ENCODE measurements around the gene OSBPL3.

Gene OSBPL3

DNA sequence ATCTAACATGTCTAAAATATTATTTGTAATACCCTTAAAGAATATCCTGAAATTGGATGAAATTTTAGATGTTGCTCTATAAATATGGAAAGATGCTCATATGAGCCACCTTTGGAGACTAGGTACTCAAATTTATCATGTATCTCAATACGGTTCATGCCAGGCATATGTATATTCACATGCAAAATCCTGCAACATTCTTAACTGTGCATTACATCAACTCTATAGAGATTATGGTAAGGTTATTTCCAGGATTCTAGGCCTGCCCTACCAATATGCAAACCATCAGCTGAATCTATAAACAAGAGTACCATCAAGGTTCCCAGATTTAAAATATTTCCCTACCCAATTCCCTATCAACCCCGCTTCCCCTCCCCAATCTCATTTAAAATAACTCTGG lies 27.5 kb downstream of the OSBPL3 start:
- no peak for DNase-seq (ENCODE audit: low read depth in 2 of 2)

DNA sequence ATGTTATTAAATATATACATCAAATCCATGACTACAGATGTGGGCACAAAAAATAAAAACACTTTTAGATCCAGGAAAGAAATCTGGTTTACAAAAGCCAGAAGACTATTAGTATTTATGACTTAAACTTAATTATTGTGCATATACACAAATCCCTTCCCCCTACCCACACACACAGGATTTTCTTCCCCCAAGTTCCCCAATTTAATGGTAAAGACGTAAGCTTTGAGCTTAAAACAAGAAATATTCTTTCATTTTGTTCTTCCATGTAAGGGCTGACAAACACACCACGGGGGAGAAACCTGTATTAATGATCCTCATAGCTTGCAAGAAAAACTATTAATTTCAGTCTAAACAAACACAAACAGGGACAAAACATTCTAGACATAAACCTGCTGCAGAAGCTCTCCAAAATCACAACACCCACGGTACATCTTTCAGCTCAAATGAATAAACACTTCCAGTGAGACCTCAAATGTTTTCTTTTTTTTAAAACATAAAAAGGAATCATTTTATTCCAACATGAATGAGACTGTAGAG lies 28.5 kb downstream of the OSBPL3 start:
- no peak for DNase-seq (ENCODE audit: low read depth in 2 of 2)

DNA sequence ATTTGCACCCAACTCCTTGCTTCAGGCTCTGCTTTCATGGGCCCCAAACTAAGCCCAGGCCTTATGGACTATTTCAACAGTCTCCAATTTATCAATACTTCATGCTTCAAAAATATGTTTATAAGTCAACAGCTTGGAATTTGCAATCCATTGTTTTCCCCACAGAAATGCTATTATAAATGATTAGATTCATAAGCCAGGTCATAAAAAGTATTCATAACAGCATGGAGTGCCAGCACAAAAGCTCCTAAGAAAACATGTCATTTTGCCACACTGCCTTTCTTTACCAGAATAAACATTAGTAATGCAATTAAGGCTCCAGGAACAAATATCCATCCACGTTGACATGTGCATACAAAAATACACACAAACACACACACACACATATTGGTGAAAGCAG lies 30.1 kb downstream of the OSBPL3 start:
- no peak for DNase-seq (ENCODE audit: low read depth in 2 of 2)

DNA sequence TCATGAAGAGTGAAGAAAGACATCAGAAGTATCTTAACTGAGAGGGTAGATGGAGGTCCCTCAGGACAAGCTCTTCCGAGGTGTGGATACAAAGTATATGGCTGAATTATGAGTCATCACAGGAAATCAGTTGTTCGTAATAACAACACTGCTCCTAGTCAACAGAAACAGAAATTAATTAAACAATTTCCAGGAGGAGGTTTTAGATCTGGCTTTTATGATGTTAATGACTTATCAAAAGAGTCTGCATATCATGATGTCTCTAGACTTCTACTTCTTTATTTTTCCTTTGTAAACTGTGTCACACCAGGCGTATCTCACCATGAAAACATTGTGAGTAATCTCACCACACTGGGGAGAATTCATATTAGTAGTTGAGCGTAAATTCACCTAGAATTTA lies 31.2 kb downstream of the OSBPL3 start:
- no peak for DNase-seq (ENCODE audit: low read depth in 2 of 2)

DNA sequence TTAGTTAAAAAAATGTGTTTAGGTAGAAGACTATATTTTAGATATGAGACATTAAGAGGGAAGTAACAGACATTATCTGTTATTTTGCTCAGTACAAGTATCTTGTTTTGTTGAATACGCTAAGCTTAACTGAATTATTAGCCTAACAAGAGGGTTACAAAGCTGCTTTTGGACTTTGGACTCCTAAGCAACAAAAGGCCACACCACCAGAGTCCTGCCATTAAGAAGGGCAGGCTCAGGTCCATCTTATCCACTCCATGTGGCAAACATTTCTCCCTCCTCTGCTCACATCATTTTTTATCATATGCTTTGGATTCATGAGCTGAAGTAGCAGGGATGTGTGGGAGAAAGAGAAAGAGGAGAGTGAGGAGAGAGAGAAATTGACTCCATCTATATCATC lies 33.5 kb downstream of the OSBPL3 start:
- no peak for DNase-seq (ENCODE audit: low read depth in 2 of 2)

DNA sequence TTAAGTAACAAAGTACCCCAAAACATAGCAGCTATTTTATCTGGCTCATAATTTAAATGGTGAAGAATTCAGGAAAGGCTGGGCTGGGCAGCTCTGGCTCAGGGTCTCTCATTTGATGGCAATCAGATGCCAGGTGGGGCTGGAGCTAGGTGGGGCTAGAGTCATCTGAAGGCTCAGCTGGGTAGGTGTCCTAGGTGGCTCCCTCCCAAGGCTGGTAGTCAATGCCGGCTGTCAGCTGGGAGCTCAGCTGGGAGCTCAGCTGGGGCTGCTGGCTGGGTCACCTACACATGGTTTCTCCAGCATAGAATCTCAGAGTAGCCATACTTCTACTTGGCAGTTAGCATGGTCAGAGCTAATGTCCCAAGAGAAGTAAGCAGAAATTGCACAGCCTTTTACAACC lies 34.1 kb downstream of the OSBPL3 start:
- no peak for DNase-seq (ENCODE audit: low read depth in 2 of 2)

DNA sequence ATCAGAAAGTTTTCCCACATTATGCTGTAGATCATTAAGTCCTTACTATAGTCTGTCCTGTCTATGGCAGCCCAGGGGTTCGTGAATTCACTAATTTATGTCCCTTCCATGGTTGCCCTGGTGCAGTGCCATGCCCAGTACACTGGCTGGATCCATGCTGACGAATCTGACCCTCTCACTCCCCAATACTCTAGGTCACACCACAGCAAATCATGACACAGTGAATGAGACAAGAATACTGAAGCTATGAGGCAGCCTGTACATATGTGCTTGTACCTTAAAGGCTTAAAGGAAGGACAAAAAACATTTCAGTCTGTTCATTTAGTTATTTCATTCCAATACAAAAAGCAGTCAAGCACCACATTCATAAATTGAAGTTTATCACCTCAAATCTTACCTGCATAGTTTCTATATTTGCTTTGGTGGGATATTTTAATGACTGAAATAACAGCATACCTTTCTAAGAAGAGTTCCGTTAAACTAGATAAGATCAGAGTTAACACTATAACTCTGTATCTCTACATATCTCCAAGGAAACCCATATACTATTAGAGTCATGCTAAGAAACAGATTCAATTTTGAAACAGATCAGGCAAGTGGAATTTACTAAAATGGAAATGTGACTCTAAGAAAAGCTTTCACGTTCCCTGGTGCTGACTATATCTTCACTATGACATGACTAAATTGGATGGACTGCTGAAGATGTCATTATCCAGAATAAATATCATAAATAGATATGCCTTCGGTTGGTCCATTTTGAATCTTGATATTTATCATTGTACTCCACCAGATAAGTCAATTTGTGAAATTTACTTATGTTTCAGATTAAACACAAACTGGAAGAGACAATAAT lies 36.7 kb downstream of the OSBPL3 start:
- DNase-seq (ENCODE audit: low read depth in 2 of 2): no peak

DNA sequence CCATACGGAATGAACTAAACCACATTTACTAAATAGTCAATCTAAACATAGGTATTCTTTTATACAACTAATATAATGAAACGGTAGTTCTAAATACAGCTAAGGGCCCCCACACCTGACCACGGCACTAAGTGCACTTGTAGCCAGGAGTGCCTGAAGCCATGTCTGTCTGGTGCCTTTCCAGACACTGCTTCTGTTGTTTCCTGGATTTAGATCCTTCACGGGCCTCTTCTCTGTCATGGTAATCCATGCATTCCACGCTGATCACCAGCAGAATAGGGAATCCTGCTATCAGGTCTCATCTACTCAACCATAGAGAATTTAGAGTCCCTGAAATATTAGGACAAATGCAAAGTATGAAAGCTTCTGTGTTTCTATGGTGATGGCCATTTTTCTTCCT lies 37.8 kb downstream of the OSBPL3 start:
- DNase-seq (ENCODE audit: low read depth in 2 of 2): no peak

DNA sequence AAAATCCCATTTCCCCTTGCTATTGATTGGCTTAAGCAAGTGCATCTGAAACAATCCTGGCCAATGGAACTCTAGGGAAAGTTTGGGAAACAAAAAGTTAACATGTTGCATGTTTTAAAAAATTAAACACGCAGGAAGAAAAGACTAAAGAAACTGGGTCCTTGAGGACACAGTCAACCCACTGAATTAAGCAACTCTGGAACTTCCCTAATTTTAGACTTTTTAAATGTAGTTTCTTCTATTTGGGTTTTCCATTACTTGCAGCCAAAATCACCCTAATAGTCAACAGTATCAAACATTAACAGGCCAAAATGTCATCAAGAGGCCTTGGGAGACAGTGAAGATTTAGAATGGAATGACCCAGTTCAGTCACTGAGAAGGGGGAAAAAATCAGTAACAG lies 40.6 kb downstream of the OSBPL3 start:
- no peak for DNase-seq (ENCODE audit: low read depth in 2 of 2)

DNA sequence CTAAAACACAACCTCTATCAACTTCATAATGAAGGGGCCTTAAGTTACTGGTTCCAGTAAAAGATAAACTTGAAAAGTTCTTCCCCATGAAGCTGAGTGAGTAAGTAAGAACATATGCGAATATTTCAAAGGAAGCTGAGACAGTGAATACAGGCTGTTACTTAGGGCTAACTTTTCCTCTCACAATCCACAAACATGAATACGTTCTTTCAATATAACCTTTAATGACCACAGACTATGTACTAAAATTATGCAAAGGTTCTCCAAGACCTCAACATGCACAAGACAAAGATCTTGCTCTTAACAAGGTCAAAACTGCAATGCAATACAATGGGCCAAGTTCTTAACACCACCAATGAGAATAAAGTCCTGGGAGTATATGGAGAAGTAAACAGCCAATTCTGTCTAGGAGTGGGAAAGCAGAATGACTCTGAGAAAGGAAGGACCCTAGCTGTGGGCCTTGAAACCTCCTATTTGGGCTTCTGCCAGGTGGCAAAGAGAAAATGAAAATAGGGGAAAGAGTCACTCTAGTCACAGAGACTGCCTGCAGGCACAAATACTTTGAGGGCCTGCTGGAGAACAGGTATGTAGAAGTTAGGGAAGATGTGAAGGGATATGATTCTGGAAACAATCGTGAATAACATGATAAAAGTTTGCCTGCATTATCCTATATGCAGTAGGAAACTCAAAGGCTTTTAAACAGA lies 43.7 kb downstream of the OSBPL3 start:
- no peak for DNase-seq (ENCODE audit: low read depth in 2 of 2)

DNA sequence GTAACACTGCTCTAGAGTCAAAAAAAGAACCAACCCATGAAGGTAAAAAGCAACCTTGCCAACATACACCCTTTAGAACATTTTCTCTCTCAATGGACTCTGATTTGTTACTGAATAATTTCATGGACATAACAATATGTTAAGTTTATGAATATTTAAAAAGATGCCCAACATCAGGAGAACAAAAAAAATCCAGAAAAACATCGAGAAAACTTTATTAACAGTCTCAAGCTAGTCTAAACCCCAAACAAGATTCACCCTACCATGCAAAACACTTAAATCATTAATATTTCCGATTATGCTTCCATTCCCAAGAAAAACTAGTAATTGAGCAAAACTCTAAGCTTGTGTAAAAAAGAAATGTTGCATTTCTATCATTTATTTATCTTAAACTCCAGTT lies 46.7 kb downstream of the OSBPL3 start:
- no peak for DNase-seq (ENCODE audit: low read depth in 2 of 2)

DNA sequence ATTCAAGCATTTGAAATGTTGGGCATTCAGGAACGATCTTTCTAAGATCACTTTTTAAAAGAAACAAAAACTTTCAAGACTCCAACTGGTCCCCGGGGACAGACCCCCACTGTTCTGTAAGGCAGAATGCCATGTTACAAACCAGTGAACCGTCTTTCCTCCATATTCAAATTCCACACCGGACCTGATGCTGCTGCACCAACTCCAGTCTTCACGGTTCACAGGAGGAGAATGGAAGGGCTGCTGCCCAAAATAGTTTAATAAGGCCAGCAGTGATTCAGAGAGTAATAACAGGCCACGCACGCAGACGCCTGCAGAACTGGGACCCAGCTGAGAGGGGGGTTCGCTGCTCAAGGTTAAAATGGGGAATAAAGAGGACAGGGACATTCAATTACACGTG lies 47.2 kb downstream of the OSBPL3 start:
- DNase-seq (ENCODE audit: low read depth in 2 of 2): no peak

DNA sequence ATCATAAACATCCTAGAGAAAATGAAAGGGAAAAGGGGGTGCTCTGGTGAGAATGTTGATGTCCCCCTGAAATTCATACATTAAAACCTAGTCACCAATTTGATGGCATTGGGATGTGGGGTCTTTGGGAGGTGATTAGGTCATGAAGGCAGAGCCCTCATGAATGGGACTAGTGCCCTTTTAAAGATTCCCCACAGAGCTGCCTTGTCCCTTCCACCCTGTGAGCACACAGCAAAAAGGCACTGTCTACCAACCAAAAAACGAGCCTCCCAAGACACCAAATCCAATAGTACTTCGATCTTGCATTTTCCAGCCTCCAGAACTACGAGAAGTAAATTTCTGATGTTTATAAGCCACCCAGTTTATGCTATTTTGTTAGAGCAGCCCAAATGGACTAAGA lies 47.6 kb downstream of the OSBPL3 start:
- DNase-seq (ENCODE audit: low read depth in 2 of 2): no peak

DNA sequence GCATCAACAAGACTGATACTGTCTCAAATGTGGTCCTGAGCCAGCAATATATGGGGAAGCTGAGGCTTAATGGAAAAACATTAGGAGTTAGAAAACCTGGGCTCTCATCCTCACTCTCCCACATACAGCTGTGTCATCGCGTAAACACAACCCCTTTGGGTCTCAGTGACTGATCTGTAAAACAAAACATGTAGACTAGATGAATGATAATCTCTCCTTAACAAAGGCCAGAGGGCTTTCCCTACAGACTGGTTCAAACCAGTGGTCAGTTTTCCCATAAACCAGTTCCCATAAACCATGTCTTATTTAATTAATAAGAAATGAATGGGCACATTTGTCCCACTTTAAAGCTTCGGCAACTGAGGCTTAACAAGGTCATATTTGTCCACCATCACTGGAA lies 48.1 kb downstream of the OSBPL3 start:
- no peak for DNase-seq (ENCODE audit: low read depth in 2 of 2)

DNA sequence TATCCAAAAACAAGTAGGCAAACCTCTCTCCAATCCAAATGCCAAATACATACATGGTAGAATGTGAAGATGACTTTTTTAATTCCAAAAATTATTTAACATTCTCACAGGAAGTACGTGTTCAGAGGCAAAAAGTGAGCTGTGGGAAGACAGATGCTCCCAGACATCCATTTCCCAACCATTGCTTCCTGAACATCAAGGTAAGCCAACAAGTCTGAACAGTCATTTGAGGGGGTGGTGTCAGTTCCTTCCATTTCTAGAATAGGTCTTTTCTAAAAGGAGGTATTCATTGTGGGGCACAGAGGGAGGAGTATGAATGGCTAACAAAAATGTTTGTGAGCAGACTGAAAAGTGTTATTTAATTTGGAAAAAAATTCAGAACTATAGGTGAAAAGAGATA lies 49.1 kb downstream of the OSBPL3 start:
- DNase-seq (ENCODE audit: low read depth in 2 of 2): no peak

DNA sequence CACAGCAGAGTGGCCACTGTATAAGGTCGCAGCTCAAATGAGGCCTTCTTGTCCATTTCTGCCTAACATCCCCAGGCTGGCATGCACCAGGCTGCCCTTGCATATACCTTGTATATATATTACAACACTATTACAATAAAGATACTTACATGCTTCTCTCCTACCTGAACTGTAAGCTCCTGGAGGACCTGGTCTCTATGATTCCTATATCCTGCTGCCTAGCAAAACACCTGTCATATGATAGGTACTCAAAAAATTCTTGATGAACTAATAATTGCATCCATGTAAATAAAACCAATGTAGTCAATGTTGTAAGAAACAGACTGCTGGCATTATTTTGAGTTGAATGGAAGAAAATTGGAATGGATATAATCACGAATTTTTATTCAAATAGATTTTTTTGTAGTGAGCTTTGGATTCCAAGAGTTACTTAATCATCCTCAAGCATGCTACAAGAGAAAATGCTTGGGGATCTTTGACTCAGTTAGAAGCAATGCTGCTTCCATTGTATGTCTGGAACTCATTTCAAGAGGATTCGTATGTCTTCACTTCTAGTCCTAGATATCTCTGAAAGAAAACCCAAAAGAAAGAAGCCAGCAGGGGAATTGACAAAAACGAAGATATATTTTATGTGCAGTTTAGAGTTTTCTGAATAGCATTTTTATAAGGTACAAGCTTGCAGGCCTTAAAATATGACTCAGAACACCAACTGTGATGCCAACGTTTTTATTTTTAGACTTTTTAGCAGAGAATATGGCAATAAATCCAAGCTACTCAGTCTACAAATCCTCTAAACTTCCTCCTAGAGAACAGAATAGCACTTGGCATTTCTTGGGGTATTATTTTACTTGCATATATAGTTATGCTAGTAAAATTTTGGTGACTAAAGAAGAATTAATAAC lies 53.1 kb downstream of the OSBPL3 start:
- no peak for DNase-seq (ENCODE audit: low read depth in 2 of 2)

DNA sequence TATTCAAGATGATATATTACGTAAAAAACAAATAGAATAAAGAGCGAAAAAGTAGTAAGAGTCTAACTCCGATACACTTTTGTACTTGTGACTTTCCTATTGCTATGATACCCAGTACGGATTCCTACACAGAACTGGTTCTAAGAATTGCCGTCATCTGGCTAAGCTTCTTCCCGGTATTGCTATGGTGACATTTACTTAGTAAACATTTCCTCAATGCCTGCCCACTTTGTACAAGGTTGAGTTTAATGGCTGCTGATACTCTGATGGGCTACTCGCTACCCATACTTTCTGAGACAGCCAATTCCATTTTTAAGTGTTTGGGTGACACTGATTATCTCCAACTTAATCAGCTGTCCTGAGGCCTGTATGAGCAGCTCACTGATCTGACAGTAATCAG lies 55.6 kb downstream of the OSBPL3 start:
- DNase-seq (ENCODE audit: low read depth in 2 of 2): no peak

DNA sequence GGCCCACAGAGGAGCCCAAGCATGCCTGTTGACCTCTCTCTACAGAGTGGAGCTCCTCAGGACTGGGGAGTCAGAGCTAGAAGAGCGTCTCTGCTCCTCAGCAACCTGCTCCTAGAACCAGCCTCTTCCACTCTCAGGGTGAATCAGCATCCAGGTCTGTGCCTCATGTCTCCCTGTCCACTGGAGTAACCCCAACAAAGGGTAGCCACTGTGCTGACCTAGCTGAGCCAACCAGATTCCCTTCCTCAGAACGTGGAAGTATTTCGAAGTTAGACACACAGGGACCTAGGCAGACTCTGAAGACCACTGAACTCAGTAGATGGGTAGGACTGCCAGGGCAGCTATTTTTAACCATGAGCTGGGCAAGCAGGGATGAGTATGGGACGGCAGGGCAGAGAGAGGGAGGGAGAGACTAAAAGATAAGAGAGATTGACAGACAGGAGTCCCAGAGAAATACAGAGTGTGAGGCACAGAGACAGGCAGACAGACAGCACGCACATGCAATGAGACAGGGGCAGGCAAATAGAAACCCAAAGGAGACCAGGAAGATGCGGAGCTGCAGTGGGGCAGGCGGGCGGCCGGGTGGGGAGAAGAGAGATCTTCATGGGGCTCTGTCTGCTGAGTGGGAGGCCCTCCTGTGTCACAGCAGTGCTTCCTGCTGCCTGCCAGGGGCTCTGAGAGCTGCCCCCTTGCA lies 56.7 kb downstream of the OSBPL3 start:
- DNase-seq (ENCODE audit: low read depth in 2 of 2): no peak

DNA sequence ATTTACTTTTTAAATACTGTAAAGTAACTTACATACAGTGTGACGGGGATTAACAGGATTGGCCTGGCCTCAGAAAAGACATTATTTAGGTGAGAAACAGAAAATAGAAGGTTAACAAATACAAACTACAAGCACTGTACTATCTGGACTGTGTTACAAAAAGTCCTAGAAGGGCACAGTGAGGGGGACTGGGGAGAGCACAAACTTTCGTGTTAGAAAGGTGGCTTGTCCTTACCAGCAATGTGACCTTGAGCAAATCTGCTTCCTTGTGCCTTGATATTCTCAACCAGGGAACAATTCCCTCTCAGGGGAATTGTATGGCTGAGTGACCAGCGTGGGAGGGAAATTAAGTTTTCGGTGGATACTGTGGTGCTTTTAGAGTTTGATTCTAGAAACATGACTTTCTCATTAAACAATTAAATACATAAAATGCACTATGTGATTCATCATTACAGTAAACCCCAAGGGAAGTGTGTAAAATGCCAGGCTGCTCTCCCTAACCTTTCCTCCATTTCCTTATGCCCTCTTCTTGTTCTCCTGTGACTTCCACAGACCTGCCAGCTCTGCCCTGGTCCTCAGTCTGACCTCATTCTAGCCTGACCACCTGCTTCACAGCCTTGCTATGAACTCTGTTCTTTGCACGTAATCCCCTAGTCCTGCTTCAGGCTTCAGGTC lies 57.7 kb downstream of the OSBPL3 start:
- DNase-seq (ENCODE audit: low read depth in 2 of 2): no peak

DNA sequence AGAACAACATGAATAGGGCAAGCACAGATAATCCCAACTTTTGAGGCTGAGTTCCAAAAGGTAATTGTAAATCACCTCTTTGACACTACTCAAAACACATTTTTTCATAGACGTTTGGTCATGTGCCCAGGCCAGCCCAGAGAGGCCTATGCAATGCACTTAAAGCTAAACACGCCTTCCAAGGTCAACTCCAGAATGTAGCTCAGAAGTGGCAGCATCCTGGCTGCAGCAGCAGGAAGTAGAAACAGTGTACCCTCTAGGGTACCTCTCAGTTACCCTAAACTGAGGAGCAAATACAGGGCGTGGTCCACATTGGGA lies 58.7 kb downstream of the OSBPL3 start:
- DNase-seq (ENCODE audit: low read depth in 2 of 2): no peak
